Measurements from ENCODE around the gene ZC3HAV1L. TPM values are rescaled to one million over a fixed set of nuclear protein-coding genes. Genes with fewer than 3 reads are reported as not detected.

ZC3HAV1L gene
- total and polyA plus RNA-seq, 7 donors, result 0.18 to 2.4 (median 1.2) TPM

GRCh38 chr7:139022286-139022685 is 13.6 kb downstream of the ZC3HAV1L start:
- no peak overlapping the region for H3K27ac ChIP-seq
- H3K4me1 ChIP-seq, result no peaks in the 10 kb centered on the region
- intact Hi-C loops (cut with DNase I), result no loop called here
- no peak for ATAC-seq
- 63 to 85% (median 78%) methylated on average over 4 of the region's 4 CpGs for WGBS, 3 donors
- no peak overlapping the region for H3K4me3 ChIP-seq
- peaks cover 0 to 1% of the 10 kb centered on the region in 2 donors for H3K36me3 ChIP-seq (ENCODE audit: insufficient read depth in 1 of 2, low read depth in 1 of 2)
- H3K27me3 ChIP-seq (ENCODE audit: insufficient read depth in 3 of 3, low read length in 2 of 3), result no peaks in the 10 kb centered on the region
- H3K9me3 ChIP-seq, result no peaks in the 10 kb centered on the region
- TF ChIP-seq, protein P1, sequence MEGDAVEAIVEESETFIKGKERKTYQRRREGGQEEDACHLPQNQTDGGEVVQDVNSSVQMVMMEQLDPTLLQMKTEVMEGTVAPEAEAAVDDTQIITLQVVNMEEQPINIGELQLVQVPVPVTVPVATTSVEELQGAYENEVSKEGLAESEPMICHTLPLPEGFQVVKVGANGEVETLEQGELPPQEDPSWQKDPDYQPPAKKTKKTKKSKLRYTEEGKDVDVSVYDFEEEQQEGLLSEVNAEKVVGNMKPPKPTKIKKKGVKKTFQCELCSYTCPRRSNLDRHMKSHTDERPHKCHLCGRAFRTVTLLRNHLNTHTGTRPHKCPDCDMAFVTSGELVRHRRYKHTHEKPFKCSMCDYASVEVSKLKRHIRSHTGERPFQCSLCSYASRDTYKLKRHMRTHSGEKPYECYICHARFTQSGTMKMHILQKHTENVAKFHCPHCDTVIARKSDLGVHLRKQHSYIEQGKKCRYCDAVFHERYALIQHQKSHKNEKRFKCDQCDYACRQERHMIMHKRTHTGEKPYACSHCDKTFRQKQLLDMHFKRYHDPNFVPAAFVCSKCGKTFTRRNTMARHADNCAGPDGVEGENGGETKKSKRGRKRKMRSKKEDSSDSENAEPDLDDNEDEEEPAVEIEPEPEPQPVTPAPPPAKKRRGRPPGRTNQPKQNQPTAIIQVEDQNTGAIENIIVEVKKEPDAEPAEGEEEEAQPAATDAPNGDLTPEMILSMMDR (IDR thresholded peaks at IDR 0.05), result no peak
- DNase-seq, result no peak

DNA sequence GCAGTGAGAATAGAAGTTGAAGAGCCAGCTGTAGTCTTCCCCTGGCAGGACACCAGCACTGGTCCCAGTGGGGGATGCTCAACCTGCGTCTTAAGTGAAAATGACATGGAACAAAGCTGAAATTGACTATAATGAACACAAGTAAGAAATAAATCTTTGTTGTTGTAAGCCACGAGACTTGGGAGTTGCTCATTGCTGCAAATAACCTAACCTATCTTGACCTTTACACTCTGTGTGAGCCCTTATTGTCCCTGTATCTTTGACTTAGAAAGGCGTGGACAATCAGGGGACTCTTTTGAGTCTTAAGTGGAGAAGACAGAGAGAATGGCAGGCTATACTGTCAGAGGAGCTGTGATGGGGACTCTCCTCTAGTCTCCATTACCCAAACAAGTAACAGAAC is 16.9 kb downstream of the ZC3HAV1L start:
- intact Hi-C loops (cut with DNase I), result loop anchor here in 1 of 2 donors (5.0 kb wide), 1 partner anchor 58 kb away; no protein-coding TSS in a partner anchor
- H3K36me3 ChIP-seq (ENCODE audit: insufficient read depth in 1 of 2, low read depth in 1 of 2), result no peaks in the 10 kb centered on the region
- no peaks in the 10 kb centered on the region for H3K9me3 ChIP-seq
- DNase-seq, result no peak
- H3K27ac ChIP-seq, result no peak overlapping the region
- TF ChIP-seq, protein P1 (IDR thresholded peaks at IDR 0.05), result no peak
- ATAC-seq, result no peak
- no peaks in the 10 kb centered on the region for H3K27me3 ChIP-seq (ENCODE audit: insufficient read depth in 3 of 3, low read length in 2 of 3)
- H3K4me3 ChIP-seq, result no peak overlapping the region
- no peaks in the 10 kb centered on the region for H3K4me1 ChIP-seq
- 65 to 74% (median 69%) methylated on average over 3 of the region's 3 CpGs for WGBS, 3 donors

DNA sequence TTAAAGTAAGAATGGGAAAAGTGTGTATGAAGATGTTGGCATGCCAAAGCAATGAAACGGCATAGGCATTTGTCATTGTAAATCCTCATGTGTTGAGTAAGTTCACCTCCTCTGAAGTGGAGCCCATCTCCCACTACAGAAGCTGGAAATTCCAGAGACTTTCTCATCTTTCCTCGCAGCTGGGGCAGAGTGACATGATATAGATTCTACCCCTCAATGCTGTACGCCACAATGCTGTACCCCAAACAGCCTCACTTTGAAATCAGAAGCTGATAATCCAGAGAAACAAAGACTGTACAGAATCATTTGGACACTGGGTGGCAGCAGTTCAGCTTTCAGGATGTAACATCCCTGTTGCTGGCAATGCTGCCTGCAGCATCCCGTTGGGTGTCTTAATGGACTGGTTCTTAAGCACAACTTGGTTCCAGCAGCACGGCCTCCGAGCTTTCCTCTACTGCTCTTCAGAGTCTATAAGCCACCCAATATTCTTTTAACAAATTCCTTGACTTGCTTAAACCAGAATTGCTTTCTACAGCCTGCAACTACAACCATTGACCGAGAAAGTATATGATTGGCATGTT is 18.8 kb downstream of the ZC3HAV1L start:
- Histone ChIP-seq H3K27ac (no peak overlapping the region), H3K9me3 (no peaks in the 10 kb centered on the region), H3K4me1 (no peaks in the 10 kb centered on the region), H3K27me3 (ENCODE audit: insufficient read depth in 3 of 3, low read length in 2 of 3) (no peaks in the 10 kb centered on the region), H3K4me3 (no peak overlapping the region), H3K36me3 (ENCODE audit: insufficient read depth in 1 of 2, low read depth in 1 of 2) (no peaks in the 10 kb centered on the region)
- ATAC-seq (peak in 3 of 4 donors; percentile 51 to 68 (median 61)), DNase-seq (peak in 1 of 2 donors; percentile 35)
- TF ChIP-seq, protein P1 (IDR thresholded peaks at IDR 0.05), result peak; percentile 61
- intact Hi-C loops (cut with DNase I), result loop anchor here in 1 of 2 donors (5.0 kb wide), 1 partner anchor 60 kb away; no protein-coding TSS in a partner anchor
- 25 to 31% (median 26%) methylated on average over 7 of the region's 7 CpGs for WGBS, 3 donors

DNA sequence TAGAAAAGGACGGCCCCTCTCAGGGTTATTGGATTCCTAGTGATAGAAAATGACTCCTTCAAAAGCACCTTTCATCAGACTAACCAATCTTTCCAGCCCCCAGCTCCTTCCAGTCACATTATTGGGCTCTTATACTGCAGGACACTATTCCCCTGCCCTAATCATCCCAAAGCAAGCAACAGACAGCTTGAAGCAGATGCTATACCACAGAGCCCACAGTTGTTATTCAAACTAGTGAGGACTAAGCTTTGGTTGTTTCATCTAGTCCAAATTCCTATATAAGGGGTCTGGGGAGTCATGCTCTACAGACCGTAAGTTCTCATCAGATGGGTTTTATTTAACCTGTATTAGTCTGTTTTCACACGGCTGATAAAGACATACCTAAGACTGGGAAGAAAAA is 24.5 kb downstream of the ZC3HAV1L start:
- TF ChIP-seq, protein P1 (IDR thresholded peaks at IDR 0.05), result no peak
- H3K27me3 ChIP-seq (ENCODE audit: insufficient read depth in 3 of 3, low read length in 2 of 3), result no peaks in the 10 kb centered on the region
- intact Hi-C loops (cut with DNase I), result no loop called here
- H3K27ac ChIP-seq, result no peak overlapping the region
- H3K36me3 ChIP-seq (ENCODE audit: insufficient read depth in 1 of 2, low read depth in 1 of 2), result no peaks in the 10 kb centered on the region
- DNase-seq (no peak), ATAC-seq (no peak)
- 86 to 90% (median 89%) methylated on average over 3 of the region's 3 CpGs for WGBS, 3 donors
- no peaks in the 10 kb centered on the region for H3K4me1 ChIP-seq
- H3K9me3 ChIP-seq, result no peaks in the 10 kb centered on the region
- H3K4me3 ChIP-seq, result no peak overlapping the region
